ENCODE measurements around the gene GUCA1A.

DNA sequence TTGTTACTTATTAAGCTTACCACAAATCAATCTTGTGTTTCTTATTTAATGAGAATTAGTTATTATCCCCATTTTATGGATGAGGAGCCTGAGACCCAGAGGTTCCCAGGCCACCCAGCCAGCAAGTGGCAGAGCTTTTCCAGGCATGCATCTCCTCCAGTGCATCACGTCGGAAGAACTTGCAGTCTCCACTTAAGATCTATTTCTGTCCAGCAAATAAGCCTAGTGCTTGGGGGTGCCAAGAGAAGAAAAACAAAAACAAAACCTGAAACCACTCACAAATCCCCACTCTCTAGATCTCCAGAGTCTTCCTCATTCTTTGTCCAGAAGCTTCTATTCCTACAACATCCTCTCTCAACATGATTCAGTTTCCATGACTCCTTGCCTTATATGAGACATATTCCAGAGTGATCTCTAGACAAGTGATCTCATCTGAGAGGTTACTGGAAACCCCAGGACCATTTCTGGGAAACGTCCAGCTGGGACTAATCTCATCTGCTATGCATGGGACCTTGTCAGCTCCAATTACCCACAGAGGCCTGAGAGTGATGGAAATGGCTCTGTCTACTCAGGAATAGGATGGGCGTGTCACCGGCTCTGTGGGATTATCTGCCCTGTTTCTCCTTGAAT lies 17.5 kb downstream of the GUCA1A start:
- TF ChIP-seq, protein P1, sequence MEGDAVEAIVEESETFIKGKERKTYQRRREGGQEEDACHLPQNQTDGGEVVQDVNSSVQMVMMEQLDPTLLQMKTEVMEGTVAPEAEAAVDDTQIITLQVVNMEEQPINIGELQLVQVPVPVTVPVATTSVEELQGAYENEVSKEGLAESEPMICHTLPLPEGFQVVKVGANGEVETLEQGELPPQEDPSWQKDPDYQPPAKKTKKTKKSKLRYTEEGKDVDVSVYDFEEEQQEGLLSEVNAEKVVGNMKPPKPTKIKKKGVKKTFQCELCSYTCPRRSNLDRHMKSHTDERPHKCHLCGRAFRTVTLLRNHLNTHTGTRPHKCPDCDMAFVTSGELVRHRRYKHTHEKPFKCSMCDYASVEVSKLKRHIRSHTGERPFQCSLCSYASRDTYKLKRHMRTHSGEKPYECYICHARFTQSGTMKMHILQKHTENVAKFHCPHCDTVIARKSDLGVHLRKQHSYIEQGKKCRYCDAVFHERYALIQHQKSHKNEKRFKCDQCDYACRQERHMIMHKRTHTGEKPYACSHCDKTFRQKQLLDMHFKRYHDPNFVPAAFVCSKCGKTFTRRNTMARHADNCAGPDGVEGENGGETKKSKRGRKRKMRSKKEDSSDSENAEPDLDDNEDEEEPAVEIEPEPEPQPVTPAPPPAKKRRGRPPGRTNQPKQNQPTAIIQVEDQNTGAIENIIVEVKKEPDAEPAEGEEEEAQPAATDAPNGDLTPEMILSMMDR (IDR thresholded peaks at IDR 0.05) = no peak
- no peak for TF ChIP-seq POLR2A (IDR thresholded peaks at IDR 0.05)
- TF ChIP-seq EP300 (IDR thresholded peaks at IDR 0.05) = no peak

All from tibial nerve (tissue), 4 donors.